GM18517 (cell line): ENCODE measurements around the gene ARHGAP30.
A peak's percentile ranks its signal among the peaks of the same experiment; 100 is the strongest.
"Not testable (repeated sequence)": the region's sequence is repeated elsewhere in the genome, so short reads cannot be mapped to it uniquely, and the experiment has no call there.

Experiments
- ATAC-seq: cut with Tn5 transposase; IDR thresholded peaks from one replicate; pipeline ENCODE4 v1.9.1; 2021; ENCODE audit warnings: mild to moderate bottlenecking, moderate library complexity; ENCODE audit not compliant: unreplicated experiment

The ARHGAP30 gene, protein sequence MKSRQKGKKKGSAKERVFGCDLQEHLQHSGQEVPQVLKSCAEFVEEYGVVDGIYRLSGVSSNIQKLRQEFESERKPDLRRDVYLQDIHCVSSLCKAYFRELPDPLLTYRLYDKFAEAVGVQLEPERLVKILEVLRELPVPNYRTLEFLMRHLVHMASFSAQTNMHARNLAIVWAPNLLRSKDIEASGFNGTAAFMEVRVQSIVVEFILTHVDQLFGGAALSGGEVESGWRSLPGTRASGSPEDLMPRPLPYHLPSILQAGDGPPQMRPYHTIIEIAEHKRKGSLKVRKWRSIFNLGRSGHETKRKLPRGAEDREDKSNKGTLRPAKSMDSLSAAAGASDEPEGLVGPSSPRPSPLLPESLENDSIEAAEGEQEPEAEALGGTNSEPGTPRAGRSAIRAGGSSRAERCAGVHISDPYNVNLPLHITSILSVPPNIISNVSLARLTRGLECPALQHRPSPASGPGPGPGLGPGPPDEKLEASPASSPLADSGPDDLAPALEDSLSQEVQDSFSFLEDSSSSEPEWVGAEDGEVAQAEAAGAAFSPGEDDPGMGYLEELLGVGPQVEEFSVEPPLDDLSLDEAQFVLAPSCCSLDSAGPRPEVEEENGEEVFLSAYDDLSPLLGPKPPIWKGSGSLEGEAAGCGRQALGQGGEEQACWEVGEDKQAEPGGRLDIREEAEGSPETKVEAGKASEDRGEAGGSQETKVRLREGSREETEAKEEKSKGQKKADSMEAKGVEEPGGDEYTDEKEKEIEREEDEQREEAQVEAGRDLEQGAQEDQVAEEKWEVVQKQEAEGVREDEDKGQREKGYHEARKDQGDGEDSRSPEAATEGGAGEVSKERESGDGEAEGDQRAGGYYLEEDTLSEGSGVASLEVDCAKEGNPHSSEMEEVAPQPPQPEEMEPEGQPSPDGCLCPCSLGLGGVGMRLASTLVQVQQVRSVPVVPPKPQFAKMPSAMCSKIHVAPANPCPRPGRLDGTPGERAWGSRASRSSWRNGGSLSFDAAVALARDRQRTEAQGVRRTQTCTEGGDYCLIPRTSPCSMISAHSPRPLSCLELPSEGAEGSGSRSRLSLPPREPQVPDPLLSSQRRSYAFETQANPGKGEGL

DNA sequence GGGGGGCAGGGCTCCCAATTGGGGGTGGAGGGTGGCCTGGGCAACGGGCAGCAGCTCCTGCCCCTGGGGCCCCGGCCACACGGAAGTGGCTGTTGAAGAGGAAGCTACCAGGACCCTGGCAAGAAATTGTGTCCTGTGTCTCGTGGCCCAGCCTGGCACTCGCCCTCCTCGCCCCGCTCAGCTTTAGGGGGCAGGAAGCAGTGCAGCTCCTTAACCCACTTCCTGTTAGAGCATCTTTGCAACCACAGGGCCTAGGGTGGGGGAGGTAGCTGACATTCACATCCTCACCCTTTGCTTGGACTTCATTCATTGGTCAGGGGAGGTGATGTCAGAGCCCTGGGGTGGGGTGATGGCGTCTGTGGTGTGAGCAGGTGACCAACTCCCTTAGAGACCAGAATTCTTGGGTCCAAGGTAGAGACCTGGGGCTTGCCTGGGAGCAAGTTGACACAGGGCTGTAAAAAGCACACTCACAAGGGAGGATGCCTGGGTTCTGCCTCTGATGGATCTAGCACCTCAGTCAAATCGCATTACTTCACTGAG, at the start of gene ARHGAP30:
Gene ARHGAP30, minus strand, starts transcription at position 161 of the 540 bp plus-strand sequence. CDS start 267 bp downstream, outside the sequence.
- peak; percentile 83 for ATAC-seq

DNA sequence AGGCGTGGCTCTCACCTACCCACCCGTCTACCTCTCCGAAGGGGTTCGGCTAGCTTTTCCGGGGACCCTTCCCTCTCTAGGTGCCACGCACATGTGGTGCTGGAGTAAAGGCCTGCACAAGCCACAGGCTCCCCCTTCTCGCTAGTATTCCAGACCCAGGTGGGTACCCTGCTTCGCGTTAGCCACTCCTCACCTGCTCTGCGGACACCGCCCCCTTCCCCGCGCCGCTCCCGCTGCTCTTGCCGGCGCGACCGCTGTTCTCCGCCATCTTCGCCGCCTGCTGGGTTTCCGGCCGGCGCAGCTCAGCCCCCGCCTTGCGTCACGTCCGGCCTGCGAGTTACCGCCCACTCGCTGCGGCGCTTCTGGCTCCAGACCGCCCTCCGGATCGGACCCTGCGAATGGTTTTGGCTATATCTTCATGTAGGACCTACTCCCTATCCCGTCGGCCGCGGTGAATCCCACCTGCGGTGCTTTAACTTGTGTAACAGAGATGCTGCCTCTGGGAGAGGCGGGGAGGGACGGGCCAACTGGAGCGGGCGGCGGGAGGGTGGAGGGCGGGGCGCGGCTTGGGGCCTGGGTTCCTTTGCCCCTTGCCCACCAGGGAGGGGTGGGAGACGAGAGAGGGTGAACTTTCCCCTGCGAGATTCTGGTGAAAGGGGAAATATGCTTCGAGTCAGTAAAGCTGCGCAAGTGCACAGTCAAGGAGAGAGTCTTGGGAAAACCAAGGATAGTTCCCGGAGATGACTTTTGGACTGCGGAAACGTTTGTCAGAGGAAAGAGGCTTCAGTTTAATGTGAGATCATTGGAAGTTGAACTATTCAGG, 48.3 kb upstream of the ARHGAP30 start, which contains the start of the genes NIT1 and PFDN2:
Gene NIT1, plus strand, starts transcription at position 347 of the 823 bp plus-strand sequence. Its CDS starts 72 bp downstream, at position 419.
Gene PFDN2, minus strand, starts transcription at position 279 of the 823 bp plus-strand sequence. Its CDS starts 11 bp downstream, at position 268.
- peak; percentile 64 for ATAC-seq

DNA sequence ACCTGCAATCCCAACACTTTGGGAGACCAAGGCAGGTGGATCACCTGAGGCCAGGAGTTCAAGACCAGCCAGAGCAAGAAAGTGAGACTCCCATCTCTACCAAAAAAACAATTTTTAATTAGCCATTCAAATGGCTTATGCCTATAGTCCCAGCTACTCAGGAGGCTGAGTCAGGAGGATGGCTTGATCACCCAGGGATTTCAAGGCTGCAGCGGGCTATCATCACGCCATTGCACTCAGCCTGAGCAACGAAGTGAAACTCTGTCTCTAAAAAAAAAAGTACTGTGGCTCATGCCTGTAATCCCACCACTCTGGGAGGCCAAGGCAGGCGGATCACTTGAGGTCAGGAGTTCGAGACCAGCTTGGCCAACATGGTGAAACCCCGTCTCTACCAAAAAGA, 46.3 kb upstream of the ARHGAP30 start:
- not testable (repeated sequence) for ATAC-seq

DNA sequence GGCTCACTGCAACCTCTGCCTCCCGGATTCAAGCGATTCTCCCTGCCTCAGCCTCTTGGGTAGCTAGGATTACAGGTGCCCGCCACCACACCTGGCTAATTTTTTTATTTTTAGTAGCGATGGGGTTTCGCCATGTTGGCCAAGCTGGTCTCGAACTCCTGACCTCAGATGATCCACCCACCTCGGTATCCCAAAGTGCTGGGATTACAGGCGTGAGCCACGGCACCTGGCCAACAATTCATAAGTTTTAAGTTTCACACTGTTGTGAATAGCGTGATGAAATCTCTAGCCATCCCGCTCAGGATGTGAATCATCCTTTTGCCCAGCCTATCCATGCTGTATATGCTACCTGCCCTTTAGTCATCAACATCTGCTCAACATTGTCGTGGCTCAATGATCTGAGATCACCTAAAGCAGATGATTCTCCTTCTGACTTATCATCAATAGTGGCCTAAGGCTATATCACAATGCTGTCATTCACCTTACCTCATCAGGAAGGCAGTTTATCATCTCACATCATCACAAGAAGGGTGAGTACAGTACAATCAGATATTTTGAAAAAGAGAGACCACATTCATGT, 45.5 kb upstream of the ARHGAP30 start:
- ATAC-seq = no peak

DNA sequence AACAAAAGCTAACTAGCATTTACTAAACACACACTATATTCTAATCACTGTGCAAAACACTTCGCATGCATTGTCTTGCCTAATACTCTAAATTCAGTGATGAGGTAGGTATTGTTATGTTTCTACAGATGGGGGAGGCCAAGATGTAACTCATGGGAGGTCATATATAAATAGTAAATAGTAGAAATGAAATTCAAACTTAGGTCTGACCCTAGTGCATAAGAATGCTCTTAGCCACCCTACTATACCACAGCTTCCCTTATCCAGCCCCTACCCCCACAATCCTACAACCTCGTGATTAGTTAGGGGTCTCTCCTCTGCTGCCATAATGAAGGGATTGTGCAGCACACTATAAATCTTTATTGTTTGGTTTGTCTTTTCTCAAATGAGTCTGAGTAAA, 44.9 kb upstream of the ARHGAP30 start:
- ATAC-seq = no peak

DNA sequence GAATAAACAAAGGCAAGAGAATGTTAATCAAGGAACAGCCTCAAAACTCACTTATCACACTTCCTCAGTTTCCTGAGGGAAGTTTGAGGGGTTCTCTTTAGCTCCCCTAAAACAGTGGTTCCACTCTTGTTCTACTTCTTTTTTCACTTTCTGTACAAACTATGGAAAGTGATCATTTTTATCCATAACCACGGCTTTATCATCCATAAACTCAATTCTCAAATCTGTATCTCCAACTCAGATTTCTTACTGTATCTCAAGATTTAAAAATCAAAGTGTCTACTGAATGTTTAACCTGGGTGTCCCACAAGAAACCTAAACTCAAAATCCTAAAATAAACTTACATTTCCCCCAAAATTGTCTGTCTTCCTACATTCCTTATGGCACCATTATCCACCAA, 44.2 kb upstream of the ARHGAP30 start:
- ATAC-seq = no peak

DNA sequence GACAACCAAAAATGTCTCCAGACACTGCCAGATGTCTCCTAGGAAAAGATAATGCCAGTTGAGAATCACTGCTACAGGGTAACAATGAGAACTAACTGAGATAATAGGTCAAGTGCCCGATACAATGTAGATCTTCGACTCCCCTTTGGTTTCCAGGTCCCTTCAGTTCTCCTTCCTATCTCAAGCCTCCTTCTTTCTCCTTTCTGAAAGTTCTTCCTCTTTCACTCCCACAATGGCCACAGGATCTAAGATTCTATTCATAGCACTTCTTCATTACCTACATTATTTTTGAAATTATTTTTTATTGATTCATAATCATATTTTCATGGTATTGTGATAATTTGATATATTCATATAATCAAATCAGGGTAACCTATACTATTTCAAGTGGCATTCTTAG, 41.8 kb upstream of the ARHGAP30 start:
- ATAC-seq = no peak

DNA sequence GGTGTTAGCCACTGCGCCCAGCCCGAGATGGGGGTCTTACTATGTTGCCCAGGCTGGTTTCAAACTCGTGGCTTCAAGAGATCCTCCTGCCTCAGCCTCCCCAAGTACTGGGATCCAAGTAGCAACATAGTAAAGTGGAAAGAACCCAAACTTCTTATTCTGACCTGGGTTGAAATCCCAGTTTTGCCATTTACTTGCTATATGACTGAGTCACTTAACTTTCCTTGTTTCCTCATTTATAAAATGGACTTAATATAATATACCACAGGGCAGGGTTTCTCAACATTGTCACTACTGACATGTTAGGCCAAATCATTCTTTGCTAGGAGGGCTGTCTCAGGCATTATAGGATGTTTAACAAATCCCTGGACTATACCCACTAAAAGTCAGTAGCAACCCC, 41.4 kb upstream of the ARHGAP30 start:
- no peak for ATAC-seq

DNA sequence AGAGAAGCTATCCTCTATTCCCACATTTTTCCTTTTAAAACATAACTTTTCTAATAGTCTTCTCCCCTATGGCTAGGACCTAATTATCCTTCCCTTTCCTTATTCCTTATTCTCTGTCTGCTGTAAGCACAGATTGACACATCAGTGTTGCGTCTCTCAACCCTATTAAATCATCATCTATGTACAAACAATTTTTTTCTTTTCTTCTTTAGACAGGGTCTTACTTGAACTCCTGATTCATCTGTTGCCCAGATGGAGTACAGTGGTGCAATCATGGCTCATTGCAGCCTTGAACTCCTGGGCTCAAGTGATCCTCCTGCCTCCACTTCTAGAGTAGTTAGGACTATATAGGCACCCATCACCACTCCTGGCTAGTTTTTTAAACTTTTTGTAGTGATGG, 36.7 kb upstream of the ARHGAP30 start:
- no peak for ATAC-seq

DNA sequence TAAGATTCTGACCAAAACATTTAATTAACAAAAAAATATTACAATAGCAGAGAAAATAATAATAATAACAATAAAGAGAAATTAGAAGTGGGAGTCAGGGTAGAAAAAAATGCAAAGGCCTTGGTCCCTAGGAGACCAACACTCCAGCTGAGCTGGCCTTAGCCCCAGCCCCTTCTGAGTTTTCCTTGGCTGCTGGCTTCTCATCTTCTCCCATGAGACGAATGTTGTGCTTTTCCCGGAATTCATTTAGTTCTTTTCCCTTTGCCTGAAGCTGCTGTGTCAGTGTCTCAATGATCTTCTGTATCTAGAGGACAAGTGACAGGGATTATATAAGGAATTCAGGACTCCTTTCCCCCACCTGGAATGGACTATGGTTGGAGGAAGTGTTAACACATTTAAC, 30.9 kb upstream of the ARHGAP30 start:
- ATAC-seq = no peak

DNA sequence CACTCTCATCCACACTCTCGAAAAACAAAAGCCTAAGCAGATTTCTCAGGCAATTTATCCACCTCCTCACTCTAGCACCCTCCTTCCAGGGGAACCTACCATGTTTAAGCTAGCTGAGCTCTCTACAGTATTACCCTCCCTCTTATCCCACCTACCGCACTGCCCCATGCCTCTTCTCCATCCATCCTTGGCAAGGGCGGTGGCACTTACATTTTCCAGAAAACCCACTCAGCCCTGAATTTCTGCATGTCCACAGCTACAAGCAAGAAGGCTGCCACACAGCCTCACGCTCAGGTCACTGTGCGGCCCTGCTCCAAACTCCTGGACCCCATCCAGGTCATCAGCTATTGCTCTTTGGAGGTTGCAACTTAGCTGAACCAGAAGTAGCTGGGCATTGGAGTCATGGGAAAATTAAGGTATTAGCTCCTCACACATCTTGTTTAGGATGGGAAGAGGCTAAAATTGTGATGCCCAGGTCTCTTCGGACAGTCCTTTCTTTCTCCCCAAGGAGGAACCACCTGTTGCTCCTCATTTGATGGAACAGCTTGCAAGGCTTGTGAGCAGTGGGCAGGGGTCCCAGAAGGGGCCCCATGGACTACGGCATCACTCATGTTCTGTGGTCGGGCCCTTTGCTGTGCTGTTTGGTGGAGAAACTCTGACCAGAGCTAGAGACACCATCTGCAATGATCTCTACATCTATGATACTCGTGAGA, 29.6 kb upstream of the ARHGAP30 start:
- no peak for ATAC-seq

DNA sequence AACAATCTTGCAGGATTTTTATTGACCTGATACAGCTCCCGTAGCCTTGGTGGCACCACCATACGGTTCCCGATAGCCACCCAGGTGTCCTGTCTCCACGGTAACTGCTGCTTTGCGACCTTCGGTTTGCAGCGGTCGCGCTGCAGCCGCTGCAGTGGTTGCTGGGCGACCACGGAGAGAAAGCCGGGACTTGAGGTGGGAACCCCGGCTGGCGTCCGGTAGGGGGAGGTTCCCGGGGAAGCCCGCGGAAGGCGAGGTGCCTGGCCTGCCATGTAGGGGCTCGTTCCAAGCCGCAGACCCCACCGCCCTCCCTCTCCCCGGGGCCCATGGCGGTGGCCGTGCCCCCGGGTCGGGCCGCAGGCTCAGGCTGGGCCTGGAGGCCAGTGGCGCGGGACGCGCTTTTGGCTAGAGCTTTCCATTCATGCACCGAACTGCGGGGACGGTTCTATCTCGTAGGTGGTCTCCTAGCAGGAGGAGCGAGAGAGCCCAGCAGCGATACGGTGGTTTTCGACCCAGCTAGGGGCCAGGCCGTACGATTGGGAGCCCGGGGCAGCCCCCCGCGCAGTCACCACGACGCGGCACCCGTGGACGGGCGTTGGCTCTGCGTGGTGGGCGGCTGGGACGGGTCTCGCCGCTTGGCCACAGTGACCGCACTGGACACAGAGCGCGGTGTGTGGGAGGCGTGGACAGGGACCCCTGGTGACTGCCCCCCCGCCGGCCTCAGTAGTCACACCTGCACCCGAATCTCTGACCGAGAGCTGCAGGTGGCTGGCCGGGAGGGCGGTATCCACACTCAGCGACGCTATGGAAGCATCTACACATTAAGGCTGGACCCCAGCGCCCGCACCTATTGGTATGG, 28.7 kb upstream of the ARHGAP30 start, which contains the start of gene KLHDC9:
Gene KLHDC9, plus strand, starts transcription at position 152 of the 859 bp plus-strand sequence. Its CDS starts 175 bp downstream, at position 327.
- peak; percentile 68 for ATAC-seq

DNA sequence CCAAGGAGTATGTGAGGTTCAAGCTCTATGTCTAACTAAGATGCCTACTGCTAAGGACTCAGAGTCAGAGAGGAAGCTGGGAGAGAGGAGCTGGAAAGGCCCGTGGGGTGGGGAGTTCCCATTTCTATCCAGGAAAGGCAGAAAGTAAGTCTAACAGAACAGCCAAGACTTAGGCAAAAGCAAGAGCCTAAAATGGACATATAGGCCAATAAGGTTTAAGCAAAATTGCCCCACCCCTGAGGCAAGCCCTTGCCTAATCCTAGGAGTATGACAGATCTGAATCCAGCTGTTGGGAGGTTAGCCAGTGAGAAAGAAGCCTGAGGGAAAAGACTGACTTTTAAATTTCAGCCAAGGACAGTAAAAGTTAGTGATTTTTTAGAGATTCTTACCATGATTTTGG, 26.8 kb upstream of the ARHGAP30 start:
- no peak for ATAC-seq

DNA sequence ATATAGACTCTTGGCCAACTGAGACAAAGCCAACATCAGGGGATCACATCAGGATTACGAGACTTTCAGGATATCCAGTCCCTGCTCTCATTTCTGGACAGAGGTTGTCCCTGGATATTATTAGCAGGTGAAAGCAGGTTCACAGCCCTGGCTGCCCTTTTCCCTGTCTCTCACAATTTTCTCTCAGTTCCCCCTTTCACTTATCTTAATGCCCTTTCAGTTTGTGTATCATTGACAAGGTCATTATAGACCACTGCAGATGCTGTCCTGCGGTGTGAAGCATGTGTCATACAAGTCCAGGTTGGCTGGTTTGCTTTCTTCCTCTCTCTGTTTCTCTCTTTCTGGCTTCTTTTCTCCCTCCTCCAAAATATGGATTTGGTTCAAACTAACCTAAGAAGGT, 26.3 kb upstream of the ARHGAP30 start:
- peak; percentile 41 for ATAC-seq

DNA sequence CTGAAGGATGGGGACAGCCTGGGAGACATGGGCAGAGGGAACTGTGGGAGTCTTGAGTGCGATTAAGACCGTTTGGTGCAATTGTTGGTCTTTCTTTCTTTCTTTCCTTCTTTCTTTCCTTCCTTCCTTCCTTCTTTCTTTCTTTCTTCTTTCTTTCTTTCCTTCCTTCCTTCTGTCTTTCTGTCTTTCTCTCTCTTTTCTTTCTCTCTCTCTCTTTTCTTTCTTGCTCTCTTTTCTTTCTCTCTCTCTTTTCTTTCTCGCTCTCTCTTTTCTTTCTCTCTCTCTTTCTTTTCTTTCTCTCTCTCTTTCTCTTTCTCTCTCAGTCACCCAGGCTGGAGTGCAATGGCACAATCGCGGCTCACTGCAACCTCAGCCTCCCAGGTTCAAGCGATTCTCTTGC, 25.5 kb upstream of the ARHGAP30 start:
- no peak for ATAC-seq

DNA sequence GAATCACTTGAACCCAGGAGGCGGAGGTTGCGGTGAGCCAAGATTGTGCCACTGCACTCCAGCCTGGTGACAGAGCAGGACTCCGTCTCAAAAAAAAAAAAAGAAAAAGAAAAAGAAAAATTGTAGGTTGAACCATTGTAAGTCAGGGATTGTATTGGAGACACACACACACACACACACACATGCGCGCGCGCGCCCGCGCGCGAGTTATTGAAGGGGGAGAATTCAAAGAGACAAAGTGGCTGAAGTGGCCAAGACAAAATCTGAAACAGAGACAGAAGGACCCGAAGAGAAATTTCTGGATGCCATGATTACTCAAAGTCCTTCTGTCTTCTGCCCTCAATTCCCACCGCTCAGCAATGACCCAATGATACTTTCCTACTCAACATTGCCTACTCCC, 24.8 kb upstream of the ARHGAP30 start:
- no peak for ATAC-seq

DNA sequence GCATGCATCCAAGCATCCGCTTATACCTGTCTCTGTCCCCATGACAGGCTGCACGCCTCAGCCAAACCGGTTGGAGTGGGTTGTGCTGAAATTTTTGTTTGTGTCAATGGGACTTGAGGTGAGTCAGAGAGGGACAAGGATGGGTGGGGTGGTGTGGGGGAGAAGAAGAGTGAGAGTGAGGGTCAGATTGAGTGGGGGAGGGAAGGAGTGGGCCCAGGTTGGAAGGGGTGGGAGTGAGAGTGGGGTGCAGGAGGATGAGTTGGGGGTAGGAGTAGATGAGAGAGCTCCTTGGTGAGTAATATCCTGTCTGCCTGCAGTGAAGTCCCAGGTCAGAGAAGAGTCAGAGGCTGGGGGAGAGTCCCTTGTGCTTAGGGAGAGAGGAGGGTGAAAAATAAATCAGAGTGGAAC, 22.9 kb upstream of the ARHGAP30 start:
- no peak for ATAC-seq
